ENCODE results near the gene EDNRB.

GRCh38 chr13:77902319-77902963 lies 16.2 kb downstream of the EDNRB start:
- no peak for TF ChIP-seq CTCF (IDR thresholded peaks at IDR 0.05)
- no peak for TF ChIP-seq EP300 (IDR thresholded peaks at IDR 0.05)
